ENCODE measurements around the gene MEX3D.

The MEX3D gene

DNA sequence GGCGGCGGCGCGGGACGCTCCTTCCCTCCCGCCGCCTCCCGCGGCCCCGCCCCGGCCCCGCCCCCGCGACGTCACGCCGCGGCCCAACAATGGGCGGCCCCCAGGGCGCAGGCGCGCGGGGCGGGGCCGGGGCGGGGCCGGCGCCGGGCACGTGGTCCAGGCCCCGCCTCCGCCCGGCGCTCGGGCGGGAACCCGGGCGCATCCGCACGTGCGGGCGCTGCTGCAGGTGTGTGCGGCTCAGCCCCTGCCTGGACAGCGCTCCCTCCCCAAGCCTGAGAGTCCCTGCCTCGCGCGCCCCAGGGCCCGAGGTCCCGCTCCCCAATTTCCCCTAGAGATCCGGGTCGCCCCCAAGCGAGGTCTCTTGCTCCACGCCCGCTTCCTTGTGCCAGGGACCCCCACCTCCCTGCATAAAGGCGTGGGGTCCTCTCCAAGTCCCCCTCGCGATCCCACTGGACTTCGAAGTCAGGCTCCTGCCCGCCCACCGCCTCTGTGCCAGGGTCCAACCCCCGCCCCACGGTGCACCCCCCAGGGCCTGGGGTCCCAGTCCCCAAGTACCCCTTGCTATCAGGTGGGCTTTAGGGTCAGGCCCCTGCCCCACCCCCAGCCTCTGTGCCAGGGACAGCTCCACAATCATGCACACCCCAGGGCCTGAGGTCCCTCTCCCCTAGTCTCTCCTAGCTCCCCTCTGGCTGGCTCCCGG, at the start of gene MEX3D:
MEX3D (minus strand) TSS at position 6 of the 700 bp plus-strand sequence. CDS start 267 bp downstream, outside the sequence.
- Histone ChIP-seq H3K27ac (no peak within 1 kb of the TSS), H3K4me3 (ENCODE audit: low read depth in 1 of 2, low read length in 1 of 2) (peak within 1 kb of the TSS; percentile 26 to 48), H3K9me3 (no peaks in the 10 kb centered on the region), H3K4me1 (ENCODE audit: control insufficient read depth in 1 of 2, insufficient read depth in 1 of 2, low read depth in 1 of 2, low read length in 1 of 2) (peaks cover 5 to 12% of the 10 kb centered on the region in 2 experiments), H3K36me3 (no peaks in the 10 kb centered on the region), H3K27me3 (peaks cover 74% of the 10 kb centered on the region)
- no peak for TF ChIP-seq CTCF (IDR thresholded peaks at IDR 0.05)

DNA sequence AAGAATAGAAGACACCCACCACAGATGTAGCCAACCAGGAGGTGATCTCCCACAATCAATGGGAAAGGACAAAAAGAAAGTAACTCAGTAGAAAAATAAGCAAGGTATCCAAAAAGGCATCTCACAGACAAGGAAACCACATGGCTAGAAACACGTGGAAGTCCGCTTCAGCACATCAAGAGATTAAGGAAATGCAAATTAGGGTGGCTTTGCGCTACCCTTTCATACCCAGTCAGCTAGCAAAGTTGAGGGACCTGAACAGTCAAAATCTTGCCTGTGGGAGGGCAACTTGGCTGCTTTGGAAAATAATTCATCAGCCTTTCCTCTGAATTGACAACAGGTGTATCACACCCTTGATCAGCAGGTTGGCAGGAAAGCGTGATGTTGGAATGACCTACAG, 48.8 kb upstream of the MEX3D start:
- Histone ChIP-seq H3K4me1 (ENCODE audit: control insufficient read depth in 1 of 2, insufficient read depth in 1 of 2, low read depth in 1 of 2, low read length in 1 of 2) (no peaks in the 10 kb centered on the region), H3K4me3 (ENCODE audit: low read depth in 1 of 2, low read length in 1 of 2) (no peak overlapping the region), H3K36me3 (peaks cover 53% of the 10 kb centered on the region), H3K27me3 (no peaks in the 10 kb centered on the region), H3K27ac (no peak overlapping the region), H3K9me3 (no peaks in the 10 kb centered on the region)
- TF ChIP-seq CTCF (IDR thresholded peaks at IDR 0.05) = no peak

DNA sequence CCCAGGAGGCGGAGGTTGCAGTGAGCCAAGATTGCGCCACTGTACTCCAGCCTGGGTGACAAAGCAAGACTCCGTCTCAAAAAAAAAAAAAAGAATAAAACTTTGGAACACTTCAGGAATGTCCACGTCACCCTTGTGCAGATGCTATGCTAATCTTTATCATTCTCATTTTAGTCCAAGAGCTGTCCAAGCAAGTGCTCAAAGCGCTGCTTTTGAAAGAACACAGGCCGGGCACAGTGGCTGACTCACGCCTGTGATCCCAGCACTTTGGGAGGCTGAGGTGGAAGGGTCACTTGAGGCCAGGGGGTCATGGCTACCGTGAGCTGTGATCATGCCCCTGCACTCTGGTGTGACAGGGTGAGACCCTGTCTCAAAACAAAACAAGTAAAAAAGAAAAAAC, 48.3 kb upstream of the MEX3D start:
- Histone ChIP-seq H3K4me3 (ENCODE audit: low read depth in 1 of 2, low read length in 1 of 2) (no peak overlapping the region), H3K4me1 (ENCODE audit: control insufficient read depth in 1 of 2, insufficient read depth in 1 of 2, low read depth in 1 of 2, low read length in 1 of 2) (no peaks in the 10 kb centered on the region), H3K9me3 (no peaks in the 10 kb centered on the region), H3K27ac (no peak overlapping the region), H3K27me3 (no peaks in the 10 kb centered on the region), H3K36me3 (peaks cover 54% of the 10 kb centered on the region)
- no peak for TF ChIP-seq CTCF (IDR thresholded peaks at IDR 0.05)

DNA sequence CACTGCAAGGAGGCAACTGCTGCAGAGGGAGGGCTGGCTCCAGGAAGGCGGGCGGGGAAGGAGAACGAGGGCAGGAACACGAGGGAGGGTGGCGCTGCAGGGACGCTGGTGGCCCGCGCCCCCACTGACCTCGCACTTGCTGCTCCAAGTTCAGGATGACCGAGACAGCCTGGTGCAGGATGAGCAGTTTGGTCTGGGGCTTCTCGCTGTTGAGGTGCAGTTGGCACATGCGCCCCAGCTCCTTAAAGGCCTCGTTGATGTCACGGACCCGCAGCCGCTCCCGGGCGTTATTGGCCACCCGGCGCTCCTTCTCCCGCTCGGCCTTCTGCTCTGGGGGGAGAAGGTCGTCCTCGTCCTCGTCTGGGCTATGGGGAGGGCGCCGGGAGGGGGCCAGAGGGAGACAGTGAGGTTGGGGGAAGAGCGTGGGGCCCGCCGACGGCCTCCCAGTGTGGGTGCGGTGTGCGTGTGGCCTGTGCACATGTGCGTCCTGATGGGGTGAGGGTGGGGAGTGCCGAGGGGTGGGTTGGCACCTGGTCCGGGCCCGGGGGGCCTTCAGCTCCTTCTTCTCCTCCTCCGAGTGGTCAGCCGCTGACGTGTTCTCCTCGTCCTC, 47.1 kb upstream of the MEX3D start:
- H3K4me1 ChIP-seq (ENCODE audit: control insufficient read depth in 1 of 2, insufficient read depth in 1 of 2, low read depth in 1 of 2, low read length in 1 of 2) = no peaks in the 10 kb centered on the region
- H3K36me3 ChIP-seq = peaks cover 55% of the 10 kb centered on the region

GRCh38 chr19:1613808-1614570, 45.9 kb upstream of the MEX3D start:
- H3K4me3 ChIP-seq (ENCODE audit: low read depth in 1 of 2, low read length in 1 of 2) = no peak overlapping the region
- peaks cover 48% of the 10 kb centered on the region for H3K36me3 ChIP-seq
- H3K27me3 ChIP-seq = peaks cover 10% of the 10 kb centered on the region
- H3K4me1 ChIP-seq (ENCODE audit: control insufficient read depth in 1 of 2, insufficient read depth in 1 of 2, low read depth in 1 of 2, low read length in 1 of 2) = peaks cover 3 to 4% of the 10 kb centered on the region in 2 experiments
- no peaks in the 10 kb centered on the region for H3K9me3 ChIP-seq
- H3K27ac ChIP-seq = no peak overlapping the region
- TF ChIP-seq CTCF (IDR thresholded peaks at IDR 0.05) = no peak

More for the DNA sequence above, 47.1 kb upstream of the MEX3D start:
- Histone ChIP-seq H3K4me3 (ENCODE audit: low read depth in 1 of 2, low read length in 1 of 2) (no peak overlapping the region), H3K9me3 (no peaks in the 10 kb centered on the region), H3K27ac (no peak overlapping the region), H3K27me3 (no peaks in the 10 kb centered on the region)
- TF ChIP-seq CTCF (IDR thresholded peaks at IDR 0.05) = no peak
